K562 treated with DMSO at 1 percent for 4 hours (cell line): ENCODE measurements around the gene SSBP3. TPM values are rescaled to one million over a fixed set of nuclear protein-coding genes. Genes with fewer than 3 reads are reported as not detected.

ENCODE experiments used
- total RNA-seq: library from RNA; unstranded; fragments of 300-600 nt; gene quantifications from 2 replicates; pipeline ENCODE4 v1.2.3, GENCODE V29; 2022; ENCODE audit not compliant: insufficient read depth

Gene SSBP3
- 59.3 and 71.6 TPM in 2 replicates for total RNA-seq

GRCh38 chr1:54406339-54407153 lies at the start of gene SSBP3:
SSBP3 (minus strand) TSS chr1:54406394.

GRCh38 chr1:54199765-54200518 lies 206.3 kb downstream of the SSBP3 start, which contains the start of the genes CYB5RL and MRPL37:
CYB5RL (minus strand) TSS chr1:54200030; CDS start chr1:54195616, 4,414 bp downstream.
MRPL37 (plus strand) TSS chr1:54200167; CDS start chr1:54200244, 77 bp downstream.

Other genes starting within 250 kb of the SSBP3 start
- gene CYB5RL, start 206.4 kb downstream of the SSBP3 start, total RNA-seq: 6.2 and 7.7 TPM in 2 replicates
- gene MRPL37, start 206.2 kb downstream of the SSBP3 start, total RNA-seq: 168 and 188 TPM in 2 replicates
- gene ACOT11, start 141.8 kb upstream of the SSBP3 start, total RNA-seq: 0.53 and 1.1 TPM in 2 replicates
- not detected in 2 replicates for gene FAM151A, start 217.1 kb upstream of the SSBP3 start, total RNA-seq
- not detected in 2 replicates for gene MROH7, start 235.4 kb upstream of the SSBP3 start, total RNA-seq